Activated T-cell treated with anti-CD3 and anti-CD28 coated beads, Interleukin-2, amount 50 U/mL, for 4 hours (primary cell): ENCODE data around the gene TP53I11. TPM values are rescaled to one million over a fixed set of nuclear protein-coding genes. Genes with fewer than 3 reads are reported as not detected.
A peak's percentile ranks its signal among the peaks of the same experiment; 100 is the strongest.

Experiments
- ATAC-seq, 2 donors: fragments of 200-7000 bp; cut with Tn5 transposase; one replicate each; pipeline ENCODE4 v1.10.0; 2021
- DNase-seq: peaks from one replicate; pipeline ENCODE4 v3.0.0-alpha.2; 2020
- H3K27me3 Mint-ChIP-seq: one replicate; pipeline ENCODE4 v1.8.0; 2021; ENCODE audit warnings: low read depth, mixed read lengths
- H3K36me3 Mint-ChIP-seq: one replicate; pipeline ENCODE4 v1.8.0; 2022; ENCODE audit warnings: mixed read lengths; ENCODE audit not compliant: insufficient read depth
- H3K4me1 Mint-ChIP-seq: one replicate; pipeline ENCODE4 v1.8.0; 2021; ENCODE audit warnings: low read depth, mixed read lengths
- H3K4me3 Mint-ChIP-seq: one replicate; pipeline ENCODE4 v1.8.0; 2021; ENCODE audit warnings: mild to moderate bottlenecking, moderate library complexity, mixed read lengths
- H3K9me3 Mint-ChIP-seq: one replicate; pipeline ENCODE4 v1.8.0; 2021; ENCODE audit warnings: mixed read lengths
- total RNA-seq, 3 donors: library from RNA; stranded (reverse); gene quantifications; one replicate each; pipeline ENCODE4 v1.2.1, GENCODE V29; 2021

The TP53I11 gene
- total RNA-seq, 3 donors from 2014 or later = 8.1 to 13.5 (median 9.2) TPM

- DNase-seq = peak; percentile 86
- H3K4me3 Mint-ChIP-seq = no peak overlapping the region
- peak; percentile 85 to 94 for ATAC-seq
- no peaks in the 10 kb centered on the region for H3K9me3 Mint-ChIP-seq
- no peaks in the 10 kb centered on the region for H3K36me3 Mint-ChIP-seq
- H3K27me3 Mint-ChIP-seq = no peaks in the 10 kb centered on the region
- H3K4me1 Mint-ChIP-seq = peaks cover 7% of the 10 kb centered on the region
Observed at GRCh38 chr11:44911029-44911814, 39.5 kb downstream of the TP53I11 start.

- no peaks in the 10 kb centered on the region for H3K27me3 Mint-ChIP-seq
- H3K9me3 Mint-ChIP-seq = no peaks in the 10 kb centered on the region
- H3K4me3 Mint-ChIP-seq = no peak overlapping the region
- H3K36me3 Mint-ChIP-seq = no peaks in the 10 kb centered on the region
- ATAC-seq (no peak), DNase-seq (no peak)
- peaks cover 6% of the 10 kb centered on the region for H3K4me1 Mint-ChIP-seq
Observed at GRCh38 chr11:44910591-44910990, 40.1 kb downstream of the TP53I11 start.

- no peak for ATAC-seq
Observed at GRCh38 chr11:44909557-44909956, 41.1 kb downstream of the TP53I11 start.

GRCh38 chr11:44906649-44907048 lies 44.0 kb downstream of the TP53I11 start:
- H3K27me3 Mint-ChIP-seq = no peaks in the 10 kb centered on the region
- no peak for DNase-seq
- no peak overlapping the region for H3K4me3 Mint-ChIP-seq
- no peak for ATAC-seq
- H3K36me3 Mint-ChIP-seq = no peaks in the 10 kb centered on the region
- peaks cover 4% of the 10 kb centered on the region for H3K4me1 Mint-ChIP-seq
- H3K9me3 Mint-ChIP-seq = no peaks in the 10 kb centered on the region

More at GRCh38 chr11:44909557-44909956, 41.1 kb downstream of the TP53I11 start:
- DNase-seq = no peak
- no peaks in the 10 kb centered on the region for H3K27me3 Mint-ChIP-seq
- H3K9me3 Mint-ChIP-seq = no peaks in the 10 kb centered on the region
- H3K4me1 Mint-ChIP-seq = peaks cover 4% of the 10 kb centered on the region
- H3K4me3 Mint-ChIP-seq = no peak overlapping the region
- no peaks in the 10 kb centered on the region for H3K36me3 Mint-ChIP-seq

- no peak for DNase-seq
- Mint-ChIP-seq H3K9me3 (no peaks in the 10 kb centered on the region), H3K4me3 (no peak overlapping the region), H3K4me1 (no peaks in the 10 kb centered on the region), H3K36me3 (no peaks in the 10 kb centered on the region), H3K27me3 (no peaks in the 10 kb centered on the region)
- no peak for ATAC-seq
Observed at GRCh38 chr11:44905131-44905866, 45.4 kb downstream of the TP53I11 start.

GRCh38 chr11:44904261-44905020 lies 46.2 kb downstream of the TP53I11 start:
- DNase-seq (no peak), ATAC-seq (no peak)
- no peaks in the 10 kb centered on the region for H3K4me1 Mint-ChIP-seq
- H3K36me3 Mint-ChIP-seq = no peaks in the 10 kb centered on the region
- H3K27me3 Mint-ChIP-seq = no peaks in the 10 kb centered on the region
- no peak overlapping the region for H3K4me3 Mint-ChIP-seq
- no peaks in the 10 kb centered on the region for H3K9me3 Mint-ChIP-seq

GRCh38 chr11:44903518-44903917 lies 47.2 kb downstream of the TP53I11 start:
- no peak overlapping the region for H3K4me3 Mint-ChIP-seq
- no peaks in the 10 kb centered on the region for H3K4me1 Mint-ChIP-seq
- DNase-seq (no peak), ATAC-seq (no peak)
- H3K36me3 Mint-ChIP-seq = peaks cover 4% of the 10 kb centered on the region
- no peaks in the 10 kb centered on the region for H3K27me3 Mint-ChIP-seq
- H3K9me3 Mint-ChIP-seq = no peaks in the 10 kb centered on the region

- no peak for ATAC-seq
- H3K4me3 Mint-ChIP-seq = no peak overlapping the region
Observed at GRCh38 chr11:44903035-44903434, 47.6 kb downstream of the TP53I11 start.

GRCh38 chr11:44901786-44902185 lies 48.9 kb downstream of the TP53I11 start:
- no peaks in the 10 kb centered on the region for H3K4me1 Mint-ChIP-seq
- no peak overlapping the region for H3K4me3 Mint-ChIP-seq
- no peaks in the 10 kb centered on the region for H3K27me3 Mint-ChIP-seq
- H3K9me3 Mint-ChIP-seq = no peaks in the 10 kb centered on the region
- no peak for DNase-seq
- ATAC-seq = no peak
- H3K36me3 Mint-ChIP-seq = peaks cover 13% of the 10 kb centered on the region

More at GRCh38 chr11:44903035-44903434, 47.6 kb downstream of the TP53I11 start:
- Mint-ChIP-seq H3K9me3 (no peaks in the 10 kb centered on the region), H3K36me3 (peaks cover 8% of the 10 kb centered on the region), H3K4me1 (no peaks in the 10 kb centered on the region), H3K27me3 (no peaks in the 10 kb centered on the region)
- DNase-seq = no peak

- Mint-ChIP-seq H3K4me1 (no peaks in the 10 kb centered on the region), H3K36me3 (peaks cover 13% of the 10 kb centered on the region), H3K27me3 (no peaks in the 10 kb centered on the region), H3K4me3 (no peak overlapping the region), H3K9me3 (no peaks in the 10 kb centered on the region)
- DNase-seq = no peak
- ATAC-seq = no peak
Observed at GRCh38 chr11:44901120-44901633, 49.5 kb downstream of the TP53I11 start.

- peak; percentile 65 to 84 for ATAC-seq
- Mint-ChIP-seq H3K4me1 (no peaks in the 10 kb centered on the region), H3K27me3 (no peaks in the 10 kb centered on the region), H3K36me3 (peaks cover 13% of the 10 kb centered on the region), H3K4me3 (no peak overlapping the region), H3K9me3 (no peaks in the 10 kb centered on the region)
- DNase-seq = no peak
Observed at GRCh38 chr11:44899959-44900358, 50.7 kb downstream of the TP53I11 start.

GRCh38 chr11:44893846-44894617 lies 56.7 kb downstream of the TP53I11 start:
- no peaks in the 10 kb centered on the region for H3K27me3 Mint-ChIP-seq
- no peaks in the 10 kb centered on the region for H3K9me3 Mint-ChIP-seq

GRCh38 chr11:44893308-44893822 lies 57.3 kb downstream of the TP53I11 start:
- DNase-seq (no peak), ATAC-seq (no peak)
- peaks cover 4% of the 10 kb centered on the region for H3K4me1 Mint-ChIP-seq
- no peaks in the 10 kb centered on the region for H3K27me3 Mint-ChIP-seq
- no peak overlapping the region for H3K4me3 Mint-ChIP-seq
- H3K9me3 Mint-ChIP-seq = no peaks in the 10 kb centered on the region
- H3K36me3 Mint-ChIP-seq = peaks cover 8% of the 10 kb centered on the region

More at GRCh38 chr11:44893846-44894617, 56.7 kb downstream of the TP53I11 start:
- H3K36me3 Mint-ChIP-seq = peaks cover 12% of the 10 kb centered on the region
- H3K4me1 Mint-ChIP-seq = peaks cover 4% of the 10 kb centered on the region
- H3K4me3 Mint-ChIP-seq = no peak overlapping the region
- ATAC-seq (peak; percentile 85), DNase-seq (peak; percentile 41)
